ENCODE results near the gene GJB1. TPM values are rescaled to one million over a fixed set of nuclear protein-coding genes. Genes with fewer than 3 reads are reported as not detected.

GJB1 gene
- total RNA-seq, 2 experiments from 2014 or later, result not detected

DNA sequence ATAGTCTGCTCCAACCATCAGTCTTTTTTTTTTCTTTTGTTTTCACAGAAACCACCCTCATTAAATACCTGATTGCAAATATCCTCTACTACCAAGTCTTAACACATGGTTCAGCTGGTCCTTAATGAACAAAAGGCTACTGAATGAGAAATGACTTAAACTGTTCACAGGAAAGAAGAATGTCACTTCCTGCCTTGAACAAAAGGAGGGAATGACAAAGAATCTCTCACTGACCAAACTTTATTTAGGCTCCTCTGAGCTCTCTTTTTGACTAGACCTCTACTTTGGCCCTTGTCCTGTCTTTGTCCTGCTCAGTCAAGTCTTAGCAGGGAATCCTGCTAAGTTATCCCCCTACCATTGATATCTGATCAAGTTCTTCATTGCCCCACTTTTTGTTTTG lies 31.8 kb upstream of the GJB1 start:
- Mint-ChIP-seq H3K36me3 (peaks cover 18% of the 10 kb centered on the region), H3K4me3 (no peak overlapping the region), H3K27ac (peak overlapping the region; percentile 63), H3K4me1 (peaks cover 20% of the 10 kb centered on the region), H3K9me3 (ENCODE audit: low read depth) (no peaks in the 10 kb centered on the region), H3K27me3 (no peaks in the 10 kb centered on the region)
- CTCF ChIA-PET, result interaction anchor here (1.0 kb wide), 1 partner anchor 9 kb away, joined by 3 read pairs; no protein-coding TSS in a partner anchor
- DNase-seq, result no peak
- no peak for ATAC-seq

DNA sequence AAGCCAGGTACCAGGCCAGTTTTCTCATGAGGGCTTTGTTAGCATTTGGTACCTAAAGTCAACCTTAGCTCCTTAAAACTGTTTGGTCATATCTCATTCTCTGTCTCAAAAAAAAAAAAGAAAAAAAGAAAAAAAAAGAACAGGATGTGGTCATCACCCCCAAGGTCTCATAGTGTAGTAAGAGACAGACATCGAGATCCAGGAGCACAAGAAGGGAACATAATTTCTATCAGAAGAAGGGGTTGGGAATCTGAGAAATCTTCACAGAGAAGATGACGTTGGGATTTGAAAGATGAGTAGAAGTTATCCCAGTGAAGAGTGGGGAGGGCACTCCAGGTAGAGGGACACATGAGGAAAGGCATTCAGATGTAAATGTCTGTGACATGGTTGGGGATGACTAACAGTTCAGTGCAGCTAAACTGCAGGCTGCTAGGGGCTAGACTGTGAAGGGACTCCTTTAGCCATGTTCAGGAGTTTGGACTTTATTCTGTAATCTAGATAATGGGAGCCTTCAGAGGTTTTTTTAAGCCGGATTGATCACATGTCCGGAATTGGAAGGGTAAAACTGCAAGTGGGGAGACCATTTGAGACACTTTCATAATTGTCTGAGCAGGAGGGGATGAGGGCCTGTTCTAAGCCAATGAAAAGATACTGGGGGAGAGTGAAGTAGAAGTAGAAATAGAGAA lies 26.9 kb upstream of the GJB1 start:
- Mint-ChIP-seq H3K9me3 (ENCODE audit: low read depth) (no peaks in the 10 kb centered on the region), H3K4me3 (peak overlapping the region; percentile 89), H3K4me1 (peaks cover 23% of the 10 kb centered on the region), H3K27me3 (no peaks in the 10 kb centered on the region), H3K27ac (peak overlapping the region; percentile 94), H3K36me3 (peaks cover 17% of the 10 kb centered on the region)
- CTCF ChIA-PET, result interaction anchor here (1.0 to 3.5 kb wide), 5 partner anchors 14 to 337 kb away, joined by 5 to 12 read pairs (median 10); partner anchors contain the start of genes NONO, OGT and ZMYM3
- ATAC-seq, result peak; percentile 80
- peak; percentile 50 for DNase-seq

DNA sequence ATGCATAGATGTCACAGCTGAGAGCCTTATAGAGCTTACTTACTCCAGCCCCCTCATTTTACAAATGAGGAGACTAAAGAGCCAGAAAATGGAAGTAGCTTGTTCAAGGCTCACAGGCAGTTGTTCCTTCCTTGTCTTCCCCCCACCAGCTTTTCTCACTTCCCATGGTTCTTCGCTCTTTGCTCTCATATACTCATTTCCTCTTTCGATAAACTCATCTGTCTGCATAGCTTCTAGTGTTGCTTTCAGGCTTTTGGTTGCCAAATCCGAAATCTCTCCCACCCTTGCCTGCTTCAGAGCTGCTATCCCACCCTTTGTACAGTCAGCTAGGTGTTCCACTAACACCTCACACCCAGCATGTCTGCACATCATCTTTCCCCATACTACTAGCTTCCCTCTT lies 25.0 kb upstream of the GJB1 start:
- CTCF ChIA-PET, result interaction anchor here (0.7 to 3.5 kb wide), 5 partner anchors 17 to 279 kb away, joined by 3 to 11 read pairs (median 5); partner anchors contain the start of genes NONO and ZMYM3
- Mint-ChIP-seq H3K27me3 (no peaks in the 10 kb centered on the region), H3K36me3 (peaks cover 11% of the 10 kb centered on the region), H3K27ac (peak overlapping the region; percentile 90), H3K9me3 (ENCODE audit: low read depth) (no peaks in the 10 kb centered on the region), H3K4me3 (peak overlapping the region; percentile 89), H3K4me1 (peaks cover 15% of the 10 kb centered on the region)
- ATAC-seq, result peak; percentile 44
- no peak for DNase-seq

DNA sequence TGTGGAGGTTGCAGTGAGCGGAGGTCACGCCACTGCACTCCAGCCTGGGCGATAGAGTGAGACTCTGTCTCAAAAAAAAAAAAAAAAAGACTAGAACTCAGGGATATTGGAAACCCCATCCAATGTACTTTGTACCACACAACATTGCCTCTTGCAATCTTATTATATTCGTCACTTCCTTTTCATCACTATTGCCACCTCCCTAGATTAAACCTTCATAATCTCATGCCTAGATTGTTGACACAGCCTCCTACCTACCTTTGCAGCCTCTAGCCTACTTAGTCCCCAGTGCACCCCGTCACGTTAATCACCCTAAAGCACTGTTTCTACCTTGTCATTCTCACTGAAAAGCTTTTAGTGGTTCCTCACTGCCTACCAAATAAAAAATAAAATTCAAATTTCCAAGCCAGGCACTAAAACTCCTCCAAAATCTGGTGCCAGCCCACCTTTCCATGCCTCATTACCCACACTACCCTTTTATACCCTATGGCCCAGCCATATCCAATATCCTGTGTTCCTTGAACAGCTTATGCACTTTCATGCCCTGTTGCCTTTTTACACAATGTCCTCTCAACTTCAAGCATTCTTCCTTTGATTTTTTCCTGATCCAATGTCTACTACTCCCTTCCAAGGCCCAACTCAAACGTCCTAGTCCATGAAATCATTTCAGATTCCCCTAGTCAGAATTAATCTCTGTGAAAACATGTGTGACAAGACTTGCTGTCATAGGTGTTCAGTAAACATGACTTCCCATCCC lies 23.6 kb upstream of the GJB1 start:
- Mint-ChIP-seq H3K27ac (no peak overlapping the region), H3K36me3 (peaks cover 11% of the 10 kb centered on the region), H3K4me1 (peaks cover 10% of the 10 kb centered on the region), H3K4me3 (no peak overlapping the region), H3K9me3 (ENCODE audit: low read depth) (no peaks in the 10 kb centered on the region), H3K27me3 (no peaks in the 10 kb centered on the region)
- CTCF ChIA-PET, result interaction anchor here (3.5 kb wide), 1 partner anchor 55 kb away, joined by 11 read pairs; the partner anchor contains the start of gene ZMYM3
- ATAC-seq (no peak), DNase-seq (no peak)

DNA sequence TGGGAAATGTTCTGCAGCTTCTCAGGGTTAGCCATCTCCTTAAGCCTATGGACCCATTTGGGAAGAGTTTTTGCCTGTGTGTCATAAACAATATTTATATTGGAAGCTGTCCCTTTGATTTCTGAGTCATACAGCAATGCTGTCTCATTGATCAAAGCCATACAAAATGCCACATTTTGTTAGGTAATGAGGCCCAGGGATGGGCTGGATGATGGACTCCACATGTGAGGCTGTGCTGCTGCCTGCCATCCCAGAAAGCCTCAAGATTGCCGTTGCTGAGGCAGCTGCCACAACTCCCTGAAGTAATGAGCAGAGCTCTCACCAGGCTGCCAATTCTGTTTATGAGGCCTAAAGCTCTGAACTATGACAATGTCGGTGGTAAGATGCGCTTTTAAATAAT lies 12.2 kb upstream of the GJB1 start:
- CTCF ChIA-PET, result no interaction called here
- no peaks in the 10 kb centered on the region for H3K4me1 Mint-ChIP-seq

DNA sequence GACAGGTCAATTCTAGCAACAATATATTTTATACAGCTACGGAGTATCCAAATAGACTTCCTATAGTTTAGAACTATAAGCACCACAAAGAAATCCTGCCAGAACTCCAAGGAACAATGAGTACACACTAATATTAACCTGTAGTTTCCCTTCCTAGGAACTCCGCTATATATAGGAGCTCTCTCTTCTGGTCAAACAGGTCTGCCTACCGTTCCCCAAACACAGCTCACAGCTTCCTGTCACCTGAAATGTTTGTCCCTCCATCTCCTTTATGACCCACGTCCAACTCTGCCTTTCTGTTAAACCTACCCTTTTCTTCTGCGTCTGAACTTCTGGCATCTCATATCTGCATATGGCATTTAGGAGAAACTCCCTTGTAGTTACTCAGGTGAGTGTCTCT lies 10.5 kb upstream of the GJB1 start:
- CTCF ChIA-PET, result no interaction called here
- Mint-ChIP-seq H3K4me3 (no peak overlapping the region), H3K4me1 (no peaks in the 10 kb centered on the region), H3K27me3 (peaks cover 7% of the 10 kb centered on the region), H3K9me3 (ENCODE audit: low read depth) (no peaks in the 10 kb centered on the region), H3K27ac (no peak overlapping the region), H3K36me3 (no peaks in the 10 kb centered on the region)
- ATAC-seq (no peak), DNase-seq (no peak)

More for the DNA sequence above, 12.2 kb upstream of the GJB1 start:
- peaks cover 7% of the 10 kb centered on the region for H3K27me3 Mint-ChIP-seq
- no peaks in the 10 kb centered on the region for H3K36me3 Mint-ChIP-seq
- no peak for ATAC-seq
- H3K27ac Mint-ChIP-seq, result no peak overlapping the region
- no peaks in the 10 kb centered on the region for H3K9me3 Mint-ChIP-seq (ENCODE audit: low read depth)
- no peak for DNase-seq
- H3K4me3 Mint-ChIP-seq, result no peak overlapping the region

DNA sequence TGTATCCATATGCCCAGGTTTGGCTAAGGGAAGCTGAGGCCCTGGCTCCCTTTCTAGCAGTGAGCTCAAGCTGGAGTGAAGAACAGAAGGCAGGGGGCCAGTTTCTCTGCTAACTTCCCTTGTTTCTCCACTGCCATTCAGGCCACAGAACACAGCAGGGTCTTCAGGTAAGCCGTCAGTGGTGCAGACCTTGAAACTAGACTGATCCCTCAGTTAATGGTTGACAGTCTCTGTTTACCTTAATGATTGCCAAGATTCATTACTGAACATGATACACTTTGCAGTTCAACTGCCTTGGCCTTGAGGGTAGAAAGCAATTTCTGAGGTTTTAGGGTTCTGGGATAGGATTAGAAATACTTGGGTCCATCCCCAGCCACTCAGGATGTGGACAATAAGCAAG lies 8.9 kb upstream of the GJB1 start:
- Mint-ChIP-seq H3K36me3 (no peaks in the 10 kb centered on the region), H3K27me3 (peaks cover 2% of the 10 kb centered on the region), H3K27ac (no peak overlapping the region), H3K9me3 (ENCODE audit: low read depth) (no peaks in the 10 kb centered on the region), H3K4me1 (no peaks in the 10 kb centered on the region), H3K4me3 (no peak overlapping the region)
- CTCF ChIA-PET, result no interaction called here
- ATAC-seq (no peak), DNase-seq (no peak)

DNA sequence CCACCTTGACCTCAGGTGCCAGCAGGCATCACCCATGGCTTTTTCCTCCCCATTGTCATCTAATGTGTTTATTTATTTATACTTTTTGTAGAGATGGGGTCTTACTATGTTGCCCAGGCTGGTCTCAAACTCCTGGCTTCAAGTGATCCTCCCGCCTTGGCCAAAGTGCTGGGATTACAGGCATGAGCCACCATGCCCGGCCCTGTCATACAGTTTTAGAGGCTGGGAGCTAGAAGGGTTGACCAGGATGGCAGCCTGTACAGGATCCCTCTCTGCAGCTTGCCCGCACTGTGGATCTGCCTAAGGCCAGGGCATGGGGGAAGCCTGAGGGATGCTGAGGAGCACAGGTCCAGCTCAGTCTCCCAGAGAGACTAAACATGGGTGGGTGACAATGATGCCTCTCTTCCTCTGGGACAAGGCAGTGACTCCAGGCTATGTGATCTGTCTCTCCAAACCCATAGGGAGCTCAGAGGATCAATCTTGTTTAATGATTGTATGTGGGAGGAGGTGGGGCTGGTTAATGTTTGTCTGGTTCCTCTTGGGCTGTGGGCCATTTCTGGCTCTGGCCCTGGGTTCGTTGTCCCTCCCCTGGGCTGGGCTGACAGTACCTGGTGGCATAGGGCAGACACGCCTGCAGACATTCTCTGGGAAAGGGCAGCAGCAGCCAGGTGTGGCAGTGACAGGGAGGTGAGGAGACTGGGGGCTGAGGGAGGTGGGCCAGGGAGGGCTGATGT lies 8.3 kb upstream of the GJB1 start:
- Mint-ChIP-seq H3K9me3 (ENCODE audit: low read depth) (no peaks in the 10 kb centered on the region), H3K27me3 (no peaks in the 10 kb centered on the region), H3K27ac (no peak overlapping the region), H3K36me3 (no peaks in the 10 kb centered on the region), H3K4me3 (no peak overlapping the region), H3K4me1 (no peaks in the 10 kb centered on the region)
- CTCF ChIA-PET, result no interaction called here
- DNase-seq, result no peak
- ATAC-seq, result no peak

DNA sequence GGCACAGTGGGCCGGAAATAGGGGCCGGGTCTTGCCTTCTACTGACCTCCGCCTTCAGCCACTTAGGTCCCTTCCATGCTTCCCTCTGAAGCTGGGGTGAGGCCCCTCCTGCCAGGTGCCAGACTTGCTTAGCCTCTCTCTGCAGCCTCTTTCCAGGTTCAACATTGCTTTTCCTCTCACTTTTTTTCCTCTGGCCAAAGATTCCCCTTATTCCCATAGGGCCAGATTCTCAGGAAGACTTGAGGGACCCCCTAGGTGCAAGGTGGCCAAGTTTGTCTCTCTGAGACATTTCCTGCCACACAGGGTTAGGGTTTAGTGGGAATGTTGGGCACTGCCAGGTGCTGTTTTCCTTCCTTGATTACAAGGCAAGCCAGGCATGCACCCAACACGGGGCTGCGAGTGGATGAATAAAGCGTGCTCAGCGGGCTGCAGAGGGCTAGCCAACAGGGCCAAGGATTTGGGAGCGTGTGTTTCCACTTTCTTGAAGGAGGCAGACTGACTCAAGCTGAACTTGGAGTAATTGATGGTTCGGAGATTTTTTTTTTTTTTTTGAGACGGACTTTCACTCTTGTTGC lies 7.6 kb upstream of the GJB1 start:
- H3K27ac Mint-ChIP-seq, result no peak overlapping the region
- no peaks in the 10 kb centered on the region for H3K4me1 Mint-ChIP-seq
- CTCF ChIA-PET, result no interaction called here
- no peaks in the 10 kb centered on the region for H3K9me3 Mint-ChIP-seq (ENCODE audit: low read depth)
- no peaks in the 10 kb centered on the region for H3K27me3 Mint-ChIP-seq
- no peak overlapping the region for H3K4me3 Mint-ChIP-seq
- ATAC-seq (no peak), DNase-seq (no peak)
- no peaks in the 10 kb centered on the region for H3K36me3 Mint-ChIP-seq

DNA sequence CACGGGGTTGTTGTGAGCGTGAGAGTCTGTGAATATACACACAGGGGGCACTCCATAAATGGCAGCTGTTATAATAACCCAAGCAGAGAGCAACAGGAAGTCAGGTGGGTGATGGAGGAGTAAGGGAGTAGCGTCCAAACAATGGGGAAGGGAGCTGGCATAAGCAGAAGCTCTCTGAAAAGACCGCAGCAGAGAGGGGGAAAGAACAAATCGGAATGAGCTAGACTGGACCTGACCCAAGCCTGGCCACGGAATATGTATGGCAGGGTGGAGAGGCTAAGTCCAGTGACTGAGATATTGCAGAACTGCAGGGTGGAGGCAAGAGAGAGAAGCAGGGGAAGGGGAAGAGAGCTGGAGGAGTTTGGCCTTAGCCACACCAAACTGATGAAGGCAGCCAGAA lies 6.5 kb upstream of the GJB1 start:
- Mint-ChIP-seq H3K9me3 (ENCODE audit: low read depth) (no peaks in the 10 kb centered on the region), H3K36me3 (no peaks in the 10 kb centered on the region), H3K4me1 (no peaks in the 10 kb centered on the region), H3K27me3 (no peaks in the 10 kb centered on the region), H3K27ac (no peak overlapping the region), H3K4me3 (no peak overlapping the region)
- no peak for ATAC-seq
- no peak for DNase-seq
- CTCF ChIA-PET, result interaction anchor here (1.1 kb wide), 1 partner anchor 11 kb away, joined by 3 read pairs; no protein-coding TSS in a partner anchor

DNA sequence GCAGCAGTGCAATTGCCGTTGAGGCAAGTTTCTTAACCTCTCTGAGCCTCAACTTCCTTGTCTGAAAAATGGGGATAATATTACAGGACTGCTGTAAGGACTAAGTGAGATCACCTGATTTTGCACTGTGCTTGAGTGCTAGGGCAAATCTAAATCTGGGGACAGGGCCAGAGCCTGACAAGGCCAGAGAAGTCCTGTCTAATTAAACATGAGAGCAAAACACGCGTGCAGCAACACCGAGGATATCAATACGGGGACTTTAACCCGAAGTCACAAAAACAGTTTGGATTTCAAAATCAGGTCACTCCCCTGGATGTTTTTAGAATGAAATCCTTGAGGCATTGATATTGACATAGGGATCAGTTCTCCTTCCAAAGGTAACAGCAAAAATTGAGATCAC lies 5.7 kb upstream of the GJB1 start:
- Mint-ChIP-seq H3K27ac (no peak overlapping the region), H3K27me3 (no peaks in the 10 kb centered on the region), H3K9me3 (ENCODE audit: low read depth) (no peaks in the 10 kb centered on the region), H3K4me3 (no peak overlapping the region), H3K4me1 (no peaks in the 10 kb centered on the region), H3K36me3 (no peaks in the 10 kb centered on the region)
- DNase-seq (no peak), ATAC-seq (no peak)
- CTCF ChIA-PET, result interaction anchor here (1.1 kb wide), 1 partner anchor 11 kb away, joined by 3 read pairs; no protein-coding TSS in a partner anchor

DNA sequence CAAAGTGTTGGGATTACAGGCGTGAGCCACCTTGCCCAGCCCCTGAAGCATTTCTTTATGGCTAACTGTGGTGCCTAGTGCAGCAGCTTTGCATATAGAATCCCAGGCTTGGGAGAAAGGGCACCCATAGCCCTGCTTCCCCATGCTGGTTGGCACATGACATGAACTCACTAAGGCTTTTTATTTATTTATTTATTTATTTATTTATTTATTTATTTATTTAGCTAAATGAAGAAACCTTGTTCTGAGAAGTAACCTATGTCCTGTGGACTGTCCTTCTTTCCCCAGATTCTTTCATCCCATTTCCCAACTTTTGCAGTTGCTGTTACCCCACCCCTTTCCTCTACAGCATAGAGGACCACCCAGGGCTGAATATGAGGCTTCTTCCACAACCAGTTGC lies 1.9 kb upstream of the GJB1 start:
- Mint-ChIP-seq H3K4me1 (no peaks in the 10 kb centered on the region), H3K9me3 (ENCODE audit: low read depth) (no peaks in the 10 kb centered on the region), H3K27me3 (peaks cover 3% of the 10 kb centered on the region), H3K4me3 (no peak overlapping the region), H3K36me3 (no peaks in the 10 kb centered on the region), H3K27ac (no peak overlapping the region)
- CTCF ChIA-PET, result interaction anchor here (0.7 kb wide), 1 partner anchor 62 kb away, joined by 3 read pairs; the partner anchor contains the start of gene NONO
- no peak for DNase-seq
- ATAC-seq, result no peak

DNA sequence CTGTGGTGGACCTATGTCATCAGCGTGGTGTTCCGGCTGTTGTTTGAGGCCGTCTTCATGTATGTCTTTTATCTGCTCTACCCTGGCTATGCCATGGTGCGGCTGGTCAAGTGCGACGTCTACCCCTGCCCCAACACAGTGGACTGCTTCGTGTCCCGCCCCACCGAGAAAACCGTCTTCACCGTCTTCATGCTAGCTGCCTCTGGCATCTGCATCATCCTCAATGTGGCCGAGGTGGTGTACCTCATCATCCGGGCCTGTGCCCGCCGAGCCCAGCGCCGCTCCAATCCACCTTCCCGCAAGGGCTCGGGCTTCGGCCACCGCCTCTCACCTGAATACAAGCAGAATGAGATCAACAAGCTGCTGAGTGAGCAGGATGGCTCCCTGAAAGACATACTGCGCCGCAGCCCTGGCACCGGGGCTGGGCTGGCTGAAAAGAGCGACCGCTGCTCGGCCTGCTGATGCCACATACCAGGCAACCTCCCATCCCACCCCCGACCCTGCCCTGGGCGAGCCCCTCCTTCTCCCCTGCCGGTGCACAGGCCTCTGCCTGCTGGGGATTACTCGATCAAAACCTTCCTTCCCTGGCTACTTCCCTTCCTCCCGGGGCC lies 1.2 kb downstream of the GJB1 start:
- Mint-ChIP-seq H3K9me3 (ENCODE audit: low read depth) (no peaks in the 10 kb centered on the region), H3K27me3 (peaks cover 3% of the 10 kb centered on the region), H3K4me1 (no peaks in the 10 kb centered on the region), H3K4me3 (no peak overlapping the region), H3K27ac (no peak overlapping the region), H3K36me3 (no peaks in the 10 kb centered on the region)
- ATAC-seq (no peak), DNase-seq (no peak)
- CTCF ChIA-PET, result interaction anchor here (1.2 kb wide), 1 partner anchor 10 kb away, joined by 3 read pairs; no protein-coding TSS in a partner anchor

Measured in activated CD8-positive, alpha-beta memory T cell treated with anti-CD3 and anti-CD28 coated beads, Interleukin-2, amount 10 ng/mL, durations not matched to agents 7 days and 5 days (primary cell).